ENCODE results near the gene GALNT13. TPM values are rescaled to one million over a fixed set of nuclear protein-coding genes. Genes with fewer than 3 reads are reported as not detected.

Gene GALNT13
- total RNA-seq, 1 experiment from 2014 or later: not detected

GRCh38 chr2:154392256-154392655, 520.5 kb downstream of the GALNT13 start:
- Mint-ChIP-seq H3K27me3 (ENCODE audit: unreplicated experiment) (no peaks in the 10 kb centered on the region), H3K27ac (ENCODE audit: unreplicated experiment) (no peak overlapping the region), H3K4me3 (ENCODE audit: low read depth, unreplicated experiment) (no peak overlapping the region), H3K9me3 (ENCODE audit: low read depth, unreplicated experiment) (peaks cover 8% of the 10 kb centered on the region), H3K4me1 (ENCODE audit: low read depth, unreplicated experiment) (no peaks in the 10 kb centered on the region), H3K36me3 (ENCODE audit: insufficient read depth, unreplicated experiment) (no peaks in the 10 kb centered on the region)
- BruUV-seq (replicated peaks): no TSS peak
- no peak for DNase-seq
- intact Hi-C loops (cut with micrococcal nuclease; ENCODE audit: unreplicated experiment): no loop called here
- CTCF ChIA-PET: no interaction called here
- no peak for TF ChIP-seq CTCF (IDR thresholded peaks at IDR 0.05; ENCODE audit: unreplicated experiment)

- Mint-ChIP-seq H3K9me3 (ENCODE audit: low read depth, unreplicated experiment) (peaks cover 6% of the 10 kb centered on the region), H3K27me3 (ENCODE audit: unreplicated experiment) (no peaks in the 10 kb centered on the region), H3K4me3 (ENCODE audit: low read depth, unreplicated experiment) (no peak overlapping the region), H3K27ac (ENCODE audit: unreplicated experiment) (no peak overlapping the region), H3K4me1 (ENCODE audit: low read depth, unreplicated experiment) (no peaks in the 10 kb centered on the region), H3K36me3 (ENCODE audit: insufficient read depth, unreplicated experiment) (no peaks in the 10 kb centered on the region)
- no peak for DNase-seq
- no peak for TF ChIP-seq CTCF (IDR thresholded peaks at IDR 0.05; ENCODE audit: unreplicated experiment)
- CTCF ChIA-PET: no interaction called here
- no TSS peak for BruUV-seq (replicated peaks)
- intact Hi-C loops (cut with micrococcal nuclease; ENCODE audit: unreplicated experiment): no loop called here
Observed at GRCh38 chr2:154394600-154394999, 522.9 kb downstream of the GALNT13 start.

GRCh38 chr2:154400563-154401290, 529.0 kb downstream of the GALNT13 start:
- intact Hi-C loops (cut with micrococcal nuclease; ENCODE audit: unreplicated experiment): no loop called here
- BruUV-seq (replicated peaks): no TSS peak
- Mint-ChIP-seq H3K9me3 (ENCODE audit: low read depth, unreplicated experiment) (no peaks in the 10 kb centered on the region), H3K36me3 (ENCODE audit: insufficient read depth, unreplicated experiment) (no peaks in the 10 kb centered on the region), H3K27me3 (ENCODE audit: unreplicated experiment) (no peaks in the 10 kb centered on the region), H3K4me3 (ENCODE audit: low read depth, unreplicated experiment) (no peak overlapping the region), H3K27ac (ENCODE audit: unreplicated experiment) (no peak overlapping the region), H3K4me1 (ENCODE audit: low read depth, unreplicated experiment) (no peaks in the 10 kb centered on the region)
- DNase-seq: no peak
- CTCF ChIA-PET: no interaction called here
- no peak for TF ChIP-seq CTCF (IDR thresholded peaks at IDR 0.05; ENCODE audit: unreplicated experiment)

- peak; percentile 53 for TF ChIP-seq CTCF (IDR thresholded peaks at IDR 0.05; ENCODE audit: unreplicated experiment)
Observed at GRCh38 chr2:154402213-154402612, 530.5 kb downstream of the GALNT13 start.

More at GRCh38 chr2:154402213-154402612, 530.5 kb downstream of the GALNT13 start:
- BruUV-seq (replicated peaks): no TSS peak
- no peak for DNase-seq
- CTCF ChIA-PET: no interaction called here
- no peaks in the 10 kb centered on the region for H3K36me3 Mint-ChIP-seq (ENCODE audit: insufficient read depth, unreplicated experiment)
- no peaks in the 10 kb centered on the region for H3K9me3 Mint-ChIP-seq (ENCODE audit: low read depth, unreplicated experiment)
- intact Hi-C loops (cut with micrococcal nuclease; ENCODE audit: unreplicated experiment): loop anchor here (1.0 kb wide), 2 partner anchors 849 to 908 kb away; no protein-coding TSS in a partner anchor
- H3K4me1 Mint-ChIP-seq (ENCODE audit: low read depth, unreplicated experiment): no peaks in the 10 kb centered on the region
- H3K4me3 Mint-ChIP-seq (ENCODE audit: low read depth, unreplicated experiment): no peak overlapping the region
- H3K27me3 Mint-ChIP-seq (ENCODE audit: unreplicated experiment): no peaks in the 10 kb centered on the region
- no peak overlapping the region for H3K27ac Mint-ChIP-seq (ENCODE audit: unreplicated experiment)
